HG02943 (cell line): ENCODE measurements around the gene AXIN2.
"Not testable (repeated sequence)": the region's sequence is repeated elsewhere in the genome, so short reads cannot be mapped to it uniquely, and the experiment has no call there.

Experiments
- ATAC-seq: cut with Tn5 transposase; IDR thresholded peaks from one replicate; pipeline ENCODE4 v1.9.1; 2021; ENCODE audit warnings: mild to moderate bottlenecking, low read depth, moderate library complexity; ENCODE audit not compliant: unreplicated experiment

The AXIN2 gene

GRCh38 chr17:65523853-65524664 lies 37.4 kb downstream of the AXIN2 start:
- no peak for ATAC-seq

GRCh38 chr17:65523411-65523810 lies 38.0 kb downstream of the AXIN2 start:
- no peak for ATAC-seq

- no peak for ATAC-seq
Observed at GRCh38 chr17:65522751-65523404, 38.6 kb downstream of the AXIN2 start.

- ATAC-seq = no peak
Observed at GRCh38 chr17:65519462-65519861, 42.0 kb downstream of the AXIN2 start.

- no peak for ATAC-seq
Observed at GRCh38 chr17:65518256-65518655, 43.2 kb downstream of the AXIN2 start.

- ATAC-seq = no peak
Observed at GRCh38 chr17:65515959-65516948, 45.2 kb downstream of the AXIN2 start.

- no peak for ATAC-seq
Observed at GRCh38 chr17:65515512-65515911, 45.9 kb downstream of the AXIN2 start.

- ATAC-seq = no peak
Observed at GRCh38 chr17:65514541-65514940, 46.9 kb downstream of the AXIN2 start.

- ATAC-seq = no peak
Observed at GRCh38 chr17:65514082-65514481, 47.4 kb downstream of the AXIN2 start.

GRCh38 chr17:65511316-65511715 lies 50.1 kb downstream of the AXIN2 start:
- ATAC-seq = no peak

- no peak for ATAC-seq
Observed at GRCh38 chr17:65509032-65509431, 52.4 kb downstream of the AXIN2 start.

GRCh38 chr17:65504673-65505072 lies 56.8 kb downstream of the AXIN2 start:
- ATAC-seq = not testable (repeated sequence)

- no peak for ATAC-seq
Observed at GRCh38 chr17:65504141-65504540, 57.3 kb downstream of the AXIN2 start.

- no peak for ATAC-seq
Observed at GRCh38 chr17:65503557-65503956, 57.9 kb downstream of the AXIN2 start.

- no peak for ATAC-seq
Observed at GRCh38 chr17:65498816-65499215, 62.6 kb downstream of the AXIN2 start.

GRCh38 chr17:65496801-65497200 lies 64.6 kb downstream of the AXIN2 start:
- ATAC-seq = no peak

GRCh38 chr17:65495122-65496055 lies 66.1 kb downstream of the AXIN2 start:
- ATAC-seq = no peak

GRCh38 chr17:65489413-65490155 lies 71.9 kb downstream of the AXIN2 start:
- no peak for ATAC-seq

GRCh38 chr17:65488665-65489064 lies 72.8 kb downstream of the AXIN2 start:
- no peak for ATAC-seq
